ENCODE measurements around the gene TECTB. TPM values are rescaled to one million over a fixed set of nuclear protein-coding genes. Genes with fewer than 3 reads are reported as not detected.
"Not testable (repeated sequence)": the region's sequence is repeated elsewhere in the genome, so short reads cannot be mapped to it uniquely, and the experiment has no call there.

TECTB gene
- total RNA-seq, 1 experiment from 2014 or later = not detected

- CTCF ChIA-PET = no interaction called here
- Histone ChIP-seq H3K9me3 (ENCODE audit: low read depth, low read length, poor library complexity, severe bottlenecking) (no peaks in the 10 kb centered on the region), H3K36me3 (ENCODE audit: insufficient read depth, low read length, poor library complexity, severe bottlenecking) (no peaks in the 10 kb centered on the region), H3K27me3 (replicated peaks; ENCODE audit: insufficient read depth, low read depth, low read length, poor library complexity) (no peaks in the 10 kb centered on the region), H3K27ac (ENCODE audit: low read depth, low read length, poor library complexity, severe bottlenecking) (no peak overlapping the region), H3K4me3 (ENCODE audit: low read depth, low read length, poor library complexity, severe bottlenecking) (no peak overlapping the region), H3K4me1 (ENCODE audit: insufficient read depth, low read length, poor library complexity, severe bottlenecking) (no peaks in the 10 kb centered on the region)
- no peak for TF ChIP-seq EZH2 (IDR thresholded peaks at IDR 0.05; ENCODE audit: borderline replicate concordance, low read depth, low read length, poor library complexity, severe bottlenecking)
- TF ChIP-seq, protein P1, sequence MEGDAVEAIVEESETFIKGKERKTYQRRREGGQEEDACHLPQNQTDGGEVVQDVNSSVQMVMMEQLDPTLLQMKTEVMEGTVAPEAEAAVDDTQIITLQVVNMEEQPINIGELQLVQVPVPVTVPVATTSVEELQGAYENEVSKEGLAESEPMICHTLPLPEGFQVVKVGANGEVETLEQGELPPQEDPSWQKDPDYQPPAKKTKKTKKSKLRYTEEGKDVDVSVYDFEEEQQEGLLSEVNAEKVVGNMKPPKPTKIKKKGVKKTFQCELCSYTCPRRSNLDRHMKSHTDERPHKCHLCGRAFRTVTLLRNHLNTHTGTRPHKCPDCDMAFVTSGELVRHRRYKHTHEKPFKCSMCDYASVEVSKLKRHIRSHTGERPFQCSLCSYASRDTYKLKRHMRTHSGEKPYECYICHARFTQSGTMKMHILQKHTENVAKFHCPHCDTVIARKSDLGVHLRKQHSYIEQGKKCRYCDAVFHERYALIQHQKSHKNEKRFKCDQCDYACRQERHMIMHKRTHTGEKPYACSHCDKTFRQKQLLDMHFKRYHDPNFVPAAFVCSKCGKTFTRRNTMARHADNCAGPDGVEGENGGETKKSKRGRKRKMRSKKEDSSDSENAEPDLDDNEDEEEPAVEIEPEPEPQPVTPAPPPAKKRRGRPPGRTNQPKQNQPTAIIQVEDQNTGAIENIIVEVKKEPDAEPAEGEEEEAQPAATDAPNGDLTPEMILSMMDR (conservative IDR thresholded peaks at IDR 0.05; ENCODE audit: low read depth, low read length) = no peak
- no peak for DNase-seq (ENCODE audit: low spot score)
- intact Hi-C loops (cut with micrococcal nuclease; ENCODE audit: unreplicated experiment) = no loop called here
- POLR2A ChIA-PET (ENCODE audit: low non-redundant PET) = no interaction called here
- BruUV-seq (replicated peaks) = no TSS peak
Measured at GRCh38 chr10:112249722-112250121, 33.5 kb upstream of the TECTB start.

GRCh38 chr10:112250555-112250954 is 32.6 kb upstream of the TECTB start:
- CTCF ChIA-PET = no interaction called here
- H3K27me3 ChIP-seq (replicated peaks; ENCODE audit: insufficient read depth, low read depth, low read length, poor library complexity) = no peaks in the 10 kb centered on the region
- POLR2A ChIA-PET (ENCODE audit: low non-redundant PET) = no interaction called here
- no TSS peak for BruUV-seq (replicated peaks)
- H3K27ac ChIP-seq (ENCODE audit: low read depth, low read length, poor library complexity, severe bottlenecking) = no peak overlapping the region
- no peaks in the 10 kb centered on the region for H3K4me1 ChIP-seq (ENCODE audit: insufficient read depth, low read length, poor library complexity, severe bottlenecking)
- H3K9me3 ChIP-seq (ENCODE audit: low read depth, low read length, poor library complexity, severe bottlenecking) = no peaks in the 10 kb centered on the region
- DNase-seq (ENCODE audit: low spot score) = peak; percentile 8
- H3K36me3 ChIP-seq (ENCODE audit: insufficient read depth, low read length, poor library complexity, severe bottlenecking) = no peaks in the 10 kb centered on the region
- TF ChIP-seq EZH2 (IDR thresholded peaks at IDR 0.05; ENCODE audit: borderline replicate concordance, low read depth, low read length, poor library complexity, severe bottlenecking) = no peak
- H3K4me3 ChIP-seq (ENCODE audit: low read depth, low read length, poor library complexity, severe bottlenecking) = no peak overlapping the region
- intact Hi-C loops (cut with micrococcal nuclease; ENCODE audit: unreplicated experiment) = no loop called here

- POLR2A ChIA-PET (ENCODE audit: low non-redundant PET); intact Hi-C loops (cut with micrococcal nuclease; ENCODE audit: unreplicated experiment); H3K4me1 ChIP-seq (ENCODE audit: insufficient read depth, low read length, poor library complexity, severe bottlenecking); BruUV-seq (replicated peaks); DNase-seq (ENCODE audit: low spot score); H3K27me3 ChIP-seq (replicated peaks; ENCODE audit: insufficient read depth, low read depth, low read length, poor library complexity); CTCF ChIA-PET; H3K36me3 ChIP-seq (ENCODE audit: insufficient read depth, low read length, poor library complexity, severe bottlenecking); H3K27ac ChIP-seq (ENCODE audit: low read depth, low read length, poor library complexity, severe bottlenecking); H3K9me3 ChIP-seq (ENCODE audit: low read depth, low read length, poor library complexity, severe bottlenecking); H3K4me3 ChIP-seq (ENCODE audit: low read depth, low read length, poor library complexity, severe bottlenecking): not testable (repeated sequence)
Measured at GRCh38 chr10:112251238-112251637, 32.0 kb upstream of the TECTB start.

- TF ChIP-seq EZH2 (IDR thresholded peaks at IDR 0.05; ENCODE audit: borderline replicate concordance, low read depth, low read length, poor library complexity, severe bottlenecking) = no peak
- TF ChIP-seq, protein P1 (conservative IDR thresholded peaks at IDR 0.05; ENCODE audit: low read depth, low read length) = no peak
- Histone ChIP-seq H3K9me3 (ENCODE audit: low read depth, low read length, poor library complexity, severe bottlenecking) (no peaks in the 10 kb centered on the region), H3K27me3 (replicated peaks; ENCODE audit: insufficient read depth, low read depth, low read length, poor library complexity) (no peaks in the 10 kb centered on the region), H3K36me3 (ENCODE audit: insufficient read depth, low read length, poor library complexity, severe bottlenecking) (no peaks in the 10 kb centered on the region), H3K4me1 (ENCODE audit: insufficient read depth, low read length, poor library complexity, severe bottlenecking) (no peaks in the 10 kb centered on the region), H3K4me3 (ENCODE audit: low read depth, low read length, poor library complexity, severe bottlenecking) (no peak overlapping the region), H3K27ac (ENCODE audit: low read depth, low read length, poor library complexity, severe bottlenecking) (no peak overlapping the region)
- intact Hi-C loops (cut with micrococcal nuclease; ENCODE audit: unreplicated experiment) = no loop called here
- CTCF ChIA-PET = no interaction called here
- no peak for DNase-seq (ENCODE audit: low spot score)
- POLR2A ChIA-PET (ENCODE audit: low non-redundant PET) = no interaction called here
- BruUV-seq (replicated peaks) = no TSS peak
Measured at GRCh38 chr10:112258407-112258806, 24.8 kb upstream of the TECTB start.
